NCI-H2107 treated with DMSO at 0.1 percent for 48 hours (cell line): ENCODE results near the gene HNMT.
"Not testable (repeated sequence)": the region's sequence is repeated elsewhere in the genome, so short reads cannot be mapped to it uniquely, and the experiment has no call there.

Experiments used
- DNase-seq: peaks from one replicate; lab custom pipeline; 2025; ENCODE audit not compliant: unreplicated experiment; lab: John Stamatoyannopoulos, UW

Gene HNMT

GRCh38 chr2:137973280-137973679 lies 9.0 kb downstream of the HNMT start:
- DNase-seq, result no peak

GRCh38 chr2:137975280-137976271 lies 11.3 kb downstream of the HNMT start:
- no peak for DNase-seq

- DNase-seq, result no peak
Measured at GRCh38 chr2:137976274-137976673, 12.0 kb downstream of the HNMT start.

GRCh38 chr2:137977790-137978189 lies 13.5 kb downstream of the HNMT start:
- DNase-seq, result no peak

GRCh38 chr2:137980459-137980858 lies 16.2 kb downstream of the HNMT start:
- no peak for DNase-seq

GRCh38 chr2:137981112-137981656 lies 16.9 kb downstream of the HNMT start:
- DNase-seq, result no peak

- DNase-seq, result no peak
Measured at GRCh38 chr2:137983581-137983980, 19.3 kb downstream of the HNMT start.

- DNase-seq, result no peak
Measured at GRCh38 chr2:137986268-137986667, 22.0 kb downstream of the HNMT start.

- no peak for DNase-seq
Measured at GRCh38 chr2:137987011-137987410, 22.7 kb downstream of the HNMT start.

GRCh38 chr2:137991078-137991477 lies 26.8 kb downstream of the HNMT start:
- DNase-seq, result no peak

GRCh38 chr2:137992039-137992646 lies 27.9 kb downstream of the HNMT start:
- DNase-seq, result no peak

- DNase-seq, result not testable (repeated sequence)
Measured at GRCh38 chr2:137993715-137994476, 29.6 kb downstream of the HNMT start.

- not testable (repeated sequence) for DNase-seq
Measured at GRCh38 chr2:137995368-137995767, 31.1 kb downstream of the HNMT start.

- not testable (repeated sequence) for DNase-seq
Measured at GRCh38 chr2:137996158-137996557, 31.9 kb downstream of the HNMT start.

GRCh38 chr2:137997733-137998132 lies 33.5 kb downstream of the HNMT start:
- DNase-seq, result no peak

- no peak for DNase-seq
Measured at GRCh38 chr2:137998503-137998902, 34.2 kb downstream of the HNMT start.

- DNase-seq, result no peak
Measured at GRCh38 chr2:137999273-137999672, 35.0 kb downstream of the HNMT start.

GRCh38 chr2:138000009-138000408 lies 35.7 kb downstream of the HNMT start:
- DNase-seq, result no peak

- DNase-seq, result no peak
Measured at GRCh38 chr2:138000796-138001195, 36.5 kb downstream of the HNMT start.

GRCh38 chr2:138003411-138003810 lies 39.1 kb downstream of the HNMT start:
- DNase-seq, result no peak

GRCh38 chr2:138007431-138007830 lies 43.2 kb downstream of the HNMT start:
- DNase-seq, result no peak
